Stimulated activated CD4-positive, alpha-beta T cell treated with anti-CD3 and anti-CD28 coated beads, Interleukin-4, amount 100 ng/mL, for 1 hour (primary cell): ENCODE results near the gene GMEB2.
"Not testable (repeated sequence)": the region's sequence is repeated elsewhere in the genome, so short reads cannot be mapped to it uniquely, and the experiment has no call there.

Experiments
- DNase-seq: peaks from one replicate; pipeline ENCODE4 v3.0.0-alpha.2; 2020

GMEB2 gene, protein sequence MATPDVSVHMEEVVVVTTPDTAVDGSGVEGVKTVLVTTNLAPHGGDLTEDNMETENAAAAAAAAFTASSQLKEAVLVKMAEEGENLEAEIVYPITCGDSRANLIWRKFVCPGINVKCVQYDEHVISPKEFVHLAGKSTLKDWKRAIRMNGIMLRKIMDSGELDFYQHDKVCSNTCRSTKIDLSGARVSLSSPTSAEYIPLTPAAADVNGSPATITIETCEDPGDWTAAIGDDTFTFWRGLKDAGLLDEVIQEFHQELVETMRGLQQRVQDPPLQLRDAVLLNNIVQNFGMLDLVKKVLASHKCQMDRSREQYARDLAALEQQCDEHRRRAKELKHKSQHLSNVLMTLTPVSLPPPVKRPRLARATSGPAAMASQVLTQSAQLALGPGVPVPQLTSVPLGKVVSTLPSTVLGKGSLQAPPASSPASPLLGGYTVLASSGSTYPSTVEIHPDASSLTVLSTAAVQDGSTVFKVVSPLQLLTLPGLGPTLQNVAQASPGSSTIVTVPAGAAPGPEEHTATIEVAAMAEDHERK

DNA sequence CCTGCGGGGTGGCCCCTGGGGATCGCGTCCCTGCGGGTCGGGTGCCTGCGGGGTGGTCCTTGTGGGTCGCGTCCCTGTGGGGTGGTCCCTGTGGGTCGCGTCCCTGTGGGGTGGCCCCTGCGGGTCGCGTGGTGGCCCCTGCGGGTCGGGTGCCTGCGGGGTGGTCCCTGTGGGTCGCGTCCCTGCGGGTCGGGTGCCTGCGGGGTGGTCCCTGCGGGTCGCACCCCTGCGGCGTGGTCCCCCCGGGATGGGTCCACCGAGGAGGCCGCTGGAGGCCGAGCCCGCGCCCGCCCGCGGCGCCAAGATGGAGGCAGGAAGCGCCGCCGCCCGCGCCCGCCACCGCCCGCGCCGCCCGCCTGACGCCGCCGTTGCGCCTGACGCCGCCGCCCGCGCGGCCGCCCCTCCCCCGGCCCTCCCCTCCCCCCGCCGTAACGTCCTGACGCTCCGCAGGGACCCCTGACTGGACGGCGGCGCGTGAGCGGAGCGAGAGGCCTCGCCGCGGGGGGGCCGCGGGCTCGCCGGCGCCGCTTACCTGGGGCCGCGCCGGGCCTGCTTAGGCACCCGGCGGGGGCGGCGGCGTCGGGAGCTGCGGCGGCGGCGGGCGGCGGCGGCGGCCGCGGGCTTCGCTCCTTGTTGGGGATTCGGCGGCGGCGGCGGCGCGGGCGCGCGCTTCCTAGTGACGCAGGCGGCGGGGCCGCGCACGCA is at the start of gene GMEB2:
Gene GMEB2 (minus strand): TSS at position 678 of the 705 bp plus-strand sequence. CDS start 7,704 bp downstream, outside the sequence.
- DNase-seq, result peak; percentile 78

DNA sequence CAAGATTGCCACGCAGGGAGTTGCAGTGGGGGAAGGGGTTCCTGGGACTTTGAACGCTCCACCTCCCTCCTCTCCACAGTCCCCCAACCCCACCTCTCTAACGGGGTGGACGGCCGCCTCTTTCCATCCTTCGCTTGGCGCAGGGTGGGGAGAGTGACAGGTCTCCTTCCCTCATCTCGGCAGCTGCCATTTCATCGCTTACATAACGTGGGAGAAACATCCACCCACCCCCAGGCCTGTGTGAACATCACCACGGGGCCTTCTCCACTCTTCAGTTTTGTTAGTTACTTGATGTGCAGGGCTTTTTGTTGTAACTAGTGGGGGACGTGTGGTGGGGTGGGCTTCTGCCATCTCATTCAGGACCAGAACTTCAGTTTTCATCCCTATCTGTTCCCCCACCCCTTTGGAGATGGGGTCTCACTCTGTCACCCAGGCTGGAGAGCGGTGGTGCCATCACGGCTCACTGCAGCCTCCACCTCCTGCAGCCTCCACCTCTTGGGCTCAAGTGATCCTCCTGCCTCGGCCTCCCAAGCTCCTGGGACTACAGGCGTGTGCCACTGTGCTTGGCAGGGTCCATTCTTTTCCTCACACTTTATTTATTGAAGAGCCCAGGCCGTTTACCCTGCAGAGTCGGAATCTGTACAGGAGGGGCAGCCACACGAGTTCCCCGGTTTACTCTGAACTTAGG is 48.9 kb upstream of the GMEB2 start:
- DNase-seq, result no peak

DNA sequence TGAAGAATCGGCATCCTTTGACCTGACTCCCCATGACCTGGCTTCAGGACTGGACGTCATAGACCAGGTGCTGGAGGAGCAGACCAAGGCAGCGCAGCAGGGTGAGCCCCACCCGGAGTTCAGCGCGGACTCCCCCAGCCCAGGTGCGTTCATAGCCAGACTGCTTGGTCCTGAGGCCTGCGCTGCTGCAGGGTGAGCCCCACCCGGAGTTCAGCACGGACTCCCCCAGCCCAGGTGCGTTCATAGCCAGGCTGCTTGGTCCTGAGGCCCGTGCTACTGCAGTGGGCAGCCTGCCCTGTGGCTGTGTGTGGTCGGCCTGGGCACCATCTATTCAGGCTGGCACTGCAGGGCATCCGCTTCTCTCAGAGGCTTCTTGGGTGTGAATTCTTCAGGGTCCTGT is 47.0 kb upstream of the GMEB2 start:
- no peak for DNase-seq

DNA sequence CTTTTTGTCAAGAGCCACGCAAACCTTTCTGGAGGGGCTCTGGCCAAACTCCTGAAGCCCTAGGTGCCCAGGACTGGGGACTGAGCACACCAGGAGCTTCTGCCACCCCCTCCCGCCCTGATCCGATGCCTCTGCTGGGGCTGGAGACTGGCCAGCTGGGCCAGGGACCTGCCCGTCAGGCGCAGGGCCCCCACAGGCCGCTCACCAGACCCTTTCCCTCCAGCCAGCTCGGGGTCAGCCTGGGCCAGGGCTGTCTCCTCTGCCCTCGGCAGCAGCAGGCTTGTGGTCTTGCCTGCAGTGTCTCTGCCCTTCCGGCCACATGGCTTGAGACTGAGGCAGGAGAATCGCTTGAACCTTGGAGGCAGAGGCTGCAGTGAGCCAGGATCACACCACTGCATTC is 45.8 kb upstream of the GMEB2 start:
- no peak for DNase-seq

DNA sequence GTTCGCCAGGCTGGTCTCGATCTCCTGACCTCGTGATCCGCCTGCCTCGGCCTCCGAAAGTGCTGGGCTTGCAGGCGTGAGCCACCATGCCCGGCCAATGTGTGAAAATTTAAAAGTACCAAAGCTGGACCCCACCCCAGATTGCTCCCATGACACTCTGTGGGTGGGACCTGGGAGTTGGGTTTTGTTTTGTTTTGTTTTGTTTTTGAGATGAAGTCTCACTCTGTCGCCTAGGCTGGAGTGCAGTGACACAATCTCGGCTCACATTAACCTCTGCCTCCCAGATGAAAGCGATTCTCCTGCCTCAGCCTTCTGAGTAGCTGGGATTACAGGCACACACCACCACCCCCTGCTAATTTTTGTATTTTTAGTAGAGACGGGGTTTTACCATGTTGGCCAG is 44.8 kb upstream of the GMEB2 start:
- DNase-seq, result not testable (repeated sequence)

DNA sequence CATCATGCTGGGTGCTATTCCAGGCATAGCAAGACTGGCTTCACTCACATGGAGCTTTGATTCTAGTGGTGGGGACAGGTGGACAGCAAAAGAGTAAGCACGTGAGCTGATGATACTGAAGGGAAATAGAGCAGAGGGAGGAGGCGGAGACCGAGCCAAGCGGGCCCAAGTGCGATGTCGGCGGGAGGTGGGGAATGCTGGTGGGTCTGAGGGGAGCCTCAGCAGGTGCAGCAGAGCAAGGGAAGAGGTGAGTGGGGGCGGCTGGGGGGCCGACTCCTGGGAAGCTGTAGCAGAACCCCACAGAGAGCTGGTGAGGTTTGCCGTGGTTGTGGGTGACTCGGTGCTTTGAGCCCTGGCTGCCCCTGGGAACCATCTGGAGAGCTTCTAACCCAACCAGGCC is 41.5 kb upstream of the GMEB2 start:
- no peak for DNase-seq

DNA sequence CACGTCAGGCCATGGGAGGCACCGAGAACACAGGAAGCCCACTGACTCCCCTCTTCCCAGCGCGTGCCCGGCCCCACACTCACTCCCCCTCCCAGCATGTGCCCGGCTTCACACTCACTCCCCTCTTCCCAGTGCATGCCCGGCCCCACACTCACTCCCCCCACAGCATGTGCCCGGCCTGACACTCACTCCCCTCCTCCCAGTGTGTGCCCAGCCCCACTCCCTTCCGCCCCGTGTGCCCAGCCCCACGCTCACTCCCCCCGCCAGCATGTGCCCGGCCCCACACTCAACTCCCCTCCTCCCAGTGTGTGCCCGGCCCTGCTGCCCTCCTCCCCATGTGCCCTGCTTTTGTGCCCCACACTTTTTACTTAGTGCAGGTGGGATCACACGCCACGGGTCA is 41.0 kb upstream of the GMEB2 start:
- no peak for DNase-seq

DNA sequence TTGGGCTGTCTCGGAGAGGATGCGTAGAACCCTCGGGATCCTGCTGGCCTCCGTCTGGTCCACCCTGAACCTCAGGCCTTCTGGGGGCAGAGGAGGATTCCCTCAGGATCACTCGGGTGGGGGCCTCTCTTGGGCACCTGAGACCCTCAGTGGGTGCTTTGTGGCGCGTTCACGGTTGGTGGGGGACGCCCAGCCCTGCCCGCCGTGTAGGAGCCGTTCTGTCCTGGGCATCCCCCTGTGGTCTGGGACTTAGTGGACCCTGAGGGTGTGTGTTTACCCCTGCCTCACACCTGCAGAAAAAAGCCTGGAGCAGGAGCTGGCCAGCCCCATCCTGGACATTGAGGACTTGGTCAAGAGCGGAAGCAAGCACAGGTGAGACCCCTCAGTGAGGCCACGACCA is 38.8 kb upstream of the GMEB2 start:
- DNase-seq, result no peak

DNA sequence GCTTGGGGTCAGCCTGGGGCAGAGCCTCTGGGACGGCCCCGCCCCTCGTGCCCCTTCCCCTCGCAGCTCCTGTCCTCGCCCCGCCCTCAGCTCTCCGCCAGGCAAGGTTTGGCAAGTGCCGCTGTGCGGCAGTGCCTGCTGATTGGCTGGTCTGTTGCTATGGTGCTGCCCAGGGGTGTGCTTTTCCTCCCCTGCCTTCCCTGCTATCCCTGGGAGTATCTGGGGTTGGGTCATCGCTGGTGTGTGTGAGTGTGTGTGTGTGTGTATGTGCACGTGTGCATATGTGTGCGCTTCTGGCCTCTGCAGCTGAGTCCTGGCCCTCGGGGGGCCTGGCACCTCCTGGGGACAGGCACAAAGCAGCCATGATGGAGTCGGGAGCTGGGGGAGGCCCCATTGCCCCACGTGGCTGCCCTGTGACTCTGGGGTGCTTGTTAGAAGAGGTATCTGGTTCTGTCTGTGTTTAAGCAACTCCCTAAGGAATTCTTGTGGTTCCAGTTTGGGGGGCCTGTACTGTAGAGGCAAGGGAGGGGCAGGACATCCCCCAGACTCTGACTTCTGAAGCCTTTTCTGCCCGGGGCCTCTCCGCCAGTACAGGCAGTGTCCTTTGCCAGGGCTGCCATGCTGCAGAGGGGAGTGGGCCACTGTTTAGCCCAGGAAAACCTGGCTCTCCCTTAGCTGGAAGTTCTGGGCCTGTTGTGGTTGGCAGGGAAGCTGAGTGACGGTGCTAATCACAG is 38.1 kb upstream of the GMEB2 start:
- no peak for DNase-seq

DNA sequence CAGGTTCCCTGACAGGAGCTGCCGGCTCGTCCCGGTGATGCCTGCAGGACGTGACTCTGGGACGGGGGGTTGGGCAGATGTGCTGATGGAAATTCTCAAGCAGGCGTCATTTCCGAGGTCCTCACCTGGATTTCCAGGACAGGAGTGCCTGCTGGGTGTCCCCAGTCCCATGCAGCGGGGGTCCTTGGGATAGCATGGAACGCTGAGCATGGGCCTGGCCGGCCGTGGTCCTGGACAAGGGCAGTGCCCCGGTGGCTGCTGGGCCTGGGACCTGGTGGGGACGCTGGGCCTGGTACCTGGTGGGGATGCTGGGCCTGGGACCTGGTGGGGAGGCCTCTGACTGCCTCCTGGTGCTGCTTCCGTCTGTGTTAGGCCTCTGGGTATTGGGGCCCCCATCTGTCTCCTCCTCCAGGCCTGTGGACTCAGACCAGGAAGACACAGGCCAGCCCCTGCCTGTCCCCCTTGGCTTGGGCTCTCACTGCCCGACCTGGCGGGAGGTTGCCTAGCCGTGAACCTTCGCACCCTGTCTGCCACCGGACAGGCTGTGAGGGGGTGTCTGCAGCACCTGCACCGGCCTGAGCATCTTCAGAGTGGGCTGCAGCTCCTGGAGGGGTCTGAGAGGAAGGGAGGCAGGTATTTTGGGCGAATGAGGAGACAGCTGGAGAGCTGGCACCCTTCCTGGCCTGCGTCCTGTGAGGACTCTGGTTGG is 37.4 kb upstream of the GMEB2 start:
- DNase-seq, result no peak

DNA sequence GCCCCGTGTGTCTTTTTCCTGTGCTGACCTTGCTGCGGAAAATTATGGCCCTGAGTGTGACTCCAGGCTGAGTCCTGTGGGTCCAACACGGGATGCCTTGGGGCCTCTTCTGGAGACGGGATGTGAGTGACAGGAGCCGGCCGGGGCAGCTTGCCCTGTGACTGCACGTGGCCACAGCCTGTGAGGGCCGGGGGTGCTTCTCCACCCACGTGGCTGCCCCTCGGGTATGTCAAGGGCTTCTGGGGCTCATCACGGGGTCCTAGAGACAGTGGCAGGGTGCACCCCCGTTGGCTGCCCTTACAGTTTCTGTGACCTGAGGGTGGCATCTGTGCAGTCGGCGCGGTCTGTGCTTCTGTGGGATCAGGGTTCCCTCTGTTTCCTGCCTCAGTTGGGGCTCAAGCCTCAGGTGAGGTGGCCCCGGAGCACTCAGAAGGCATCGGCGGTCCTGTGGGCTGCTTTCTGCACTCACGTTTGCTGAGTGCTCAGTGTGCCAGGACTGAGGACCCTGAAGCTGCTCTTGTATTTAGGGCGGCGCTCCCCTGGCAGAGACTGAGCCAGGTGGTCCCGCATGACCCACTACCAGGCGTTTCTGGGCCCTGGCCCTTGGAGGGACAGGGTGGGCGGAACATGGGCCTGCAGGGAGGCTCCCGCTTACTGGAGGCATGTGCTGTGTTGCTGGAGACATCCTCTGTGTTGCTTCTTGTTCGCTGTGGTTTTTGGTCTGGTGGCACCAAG is 36.6 kb upstream of the GMEB2 start:
- no peak for DNase-seq

DNA sequence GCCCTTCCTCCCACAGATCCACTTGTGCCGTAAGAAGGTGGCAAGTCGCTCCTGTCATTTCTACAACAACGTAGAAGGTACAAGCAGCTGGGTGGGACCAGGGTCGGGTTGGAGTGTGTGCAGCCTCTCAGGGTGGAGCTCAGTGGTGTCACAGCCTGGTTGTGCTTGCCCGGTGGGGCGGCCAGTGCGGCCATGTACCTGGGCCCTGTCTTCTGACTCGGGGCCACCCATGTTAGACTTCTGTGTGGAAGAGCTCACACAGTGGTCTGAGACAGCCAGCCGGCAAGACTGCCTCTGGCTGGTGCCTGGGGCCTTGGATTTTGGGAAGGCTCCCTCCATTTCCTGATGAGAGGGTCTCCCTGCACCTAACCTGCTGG is 35.9 kb upstream of the GMEB2 start:
- DNase-seq, result no peak

DNA sequence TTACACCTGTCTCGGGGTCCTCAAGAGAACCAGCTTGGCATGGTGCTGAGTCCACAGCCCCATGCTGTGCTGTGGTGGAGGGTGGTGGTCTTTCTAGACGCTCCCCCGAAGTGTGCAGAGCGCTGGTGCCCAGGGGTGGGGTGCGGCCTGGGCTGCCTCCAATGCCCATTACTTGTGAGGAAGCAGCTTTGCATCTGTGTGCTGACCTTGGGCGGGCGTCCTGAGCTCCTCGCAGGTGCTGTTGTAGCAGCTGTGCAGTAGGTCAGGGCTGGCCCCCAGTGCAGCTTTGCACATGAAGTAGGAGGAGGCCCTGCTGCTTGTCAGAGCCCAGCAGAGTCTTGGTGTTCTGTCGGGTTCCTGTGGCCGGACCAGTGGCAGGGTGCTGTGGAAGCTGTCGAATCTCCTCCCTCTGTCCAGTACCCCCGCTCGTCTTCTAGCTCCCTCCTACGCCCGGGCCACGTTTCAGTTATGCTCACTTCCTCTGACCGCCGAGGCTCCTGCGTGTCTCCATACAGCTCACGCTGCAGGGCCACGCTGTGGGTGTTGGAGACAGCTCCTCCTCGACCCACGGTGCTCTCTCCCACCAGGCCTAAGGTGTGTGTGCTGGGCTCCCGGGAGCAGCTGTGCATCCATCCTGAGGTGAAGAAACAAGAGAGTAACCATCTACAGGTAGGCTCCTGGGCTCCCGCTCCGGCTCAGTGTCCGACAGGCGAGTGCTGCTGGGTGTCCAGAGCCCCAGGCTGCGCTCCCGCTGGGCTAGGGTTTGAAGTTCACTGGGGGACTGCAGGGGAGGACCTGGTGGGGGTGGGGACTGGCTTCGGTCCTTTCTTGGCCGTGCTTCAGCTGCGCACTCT is 35.3 kb upstream of the GMEB2 start:
- DNase-seq, result no peak

DNA sequence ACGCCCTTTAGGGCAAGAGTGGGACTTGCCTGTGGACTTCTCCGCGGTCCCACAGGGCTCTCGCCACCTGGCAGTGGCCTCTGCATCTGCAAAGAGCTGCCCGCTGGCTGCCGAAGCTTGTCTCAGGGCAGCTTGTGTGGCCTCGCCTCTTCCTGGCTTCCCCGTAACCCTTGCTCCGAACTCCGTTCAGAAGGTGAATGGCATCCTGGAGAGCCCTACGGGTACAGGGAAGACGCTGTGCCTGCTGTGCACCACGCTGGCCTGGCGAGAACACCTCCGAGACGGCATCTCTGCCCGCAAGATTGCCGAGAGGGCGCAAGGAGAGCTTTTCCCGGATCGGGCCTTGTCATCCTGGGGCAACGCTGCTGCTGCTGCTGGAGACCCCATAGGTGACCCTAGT is 34.2 kb upstream of the GMEB2 start:
- no peak for DNase-seq

DNA sequence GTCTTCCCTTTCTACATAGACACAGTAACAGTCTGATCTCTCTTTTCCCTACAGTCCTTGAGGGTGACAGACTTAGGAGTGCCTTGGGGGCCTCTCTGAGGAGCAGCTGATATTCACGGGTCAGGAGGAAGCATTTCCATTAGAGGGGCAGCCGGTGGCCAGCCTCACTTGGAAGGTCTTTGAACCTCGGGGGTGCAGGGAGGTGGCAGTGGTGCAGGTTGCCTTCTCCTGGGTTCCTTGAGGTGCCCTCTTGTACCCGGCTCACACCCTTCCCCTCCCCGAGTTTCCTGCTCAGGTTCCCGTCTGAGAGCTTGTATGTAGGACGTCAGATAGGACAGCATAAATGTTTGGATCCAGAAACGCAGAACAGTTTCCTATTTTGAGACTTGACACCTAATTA is 33.7 kb upstream of the GMEB2 start:
- no peak for DNase-seq

DNA sequence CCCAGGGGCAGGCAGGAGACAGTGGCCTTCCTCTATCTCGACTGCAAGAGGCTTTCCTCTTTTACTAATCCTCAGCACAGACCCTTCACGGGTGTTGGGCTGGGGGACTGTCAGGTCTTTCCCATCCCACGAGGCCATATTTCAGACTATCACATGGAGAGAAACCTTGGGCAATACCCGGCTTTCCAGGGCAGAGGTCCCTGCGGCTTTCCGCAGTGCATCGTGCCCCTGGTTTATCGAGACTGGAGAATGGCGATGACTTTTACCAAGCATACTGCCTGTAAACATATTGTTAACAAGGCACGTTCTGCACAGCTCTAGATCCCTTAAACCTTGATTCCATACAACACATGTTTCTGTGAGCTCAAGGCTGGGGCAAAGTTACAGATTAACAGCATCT is 33.3 kb upstream of the GMEB2 start:
- not testable (repeated sequence) for DNase-seq

DNA sequence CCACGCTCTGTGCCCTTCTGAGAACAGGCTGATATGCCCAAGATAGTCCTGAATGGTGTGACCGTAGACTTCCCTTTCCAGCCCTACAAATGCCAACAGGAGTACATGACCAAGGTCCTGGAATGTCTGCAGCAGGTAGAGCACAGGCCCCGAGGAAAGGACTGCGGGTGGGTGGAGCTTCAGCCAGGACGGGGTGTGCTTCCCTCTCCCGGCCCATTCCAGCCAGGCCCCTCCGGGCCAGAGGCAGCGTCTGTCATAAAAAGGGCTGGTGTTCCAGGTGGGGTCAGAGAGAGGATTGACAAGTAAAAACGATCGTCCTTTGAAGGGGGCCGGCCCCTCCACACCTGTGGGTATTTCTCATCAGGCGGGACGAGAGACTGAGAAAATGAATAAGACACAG is 32.5 kb upstream of the GMEB2 start:
- DNase-seq, result no peak

DNA sequence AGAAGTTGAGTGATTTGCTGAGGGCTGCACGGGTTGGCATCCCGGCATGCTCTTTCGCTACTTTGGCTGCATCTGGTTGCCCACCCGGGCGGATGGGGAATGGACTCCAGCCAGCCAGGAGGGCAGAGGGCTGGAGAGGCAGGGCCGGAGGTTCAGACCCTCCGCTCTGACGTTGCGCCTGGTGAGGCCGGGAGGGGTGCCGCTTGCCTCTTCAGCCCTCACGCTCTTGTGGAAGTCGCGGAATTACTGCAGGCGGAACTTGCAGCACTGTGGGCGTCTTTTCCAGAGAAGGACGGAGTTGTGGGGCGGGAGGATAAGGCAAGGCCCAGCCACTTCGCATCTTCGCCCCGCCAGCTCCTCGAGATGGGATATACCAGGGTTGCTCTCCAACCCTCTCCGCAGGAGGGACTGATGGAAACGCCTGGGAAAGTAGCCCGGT is 31.9 kb upstream of the GMEB2 start:
- no peak for DNase-seq

DNA sequence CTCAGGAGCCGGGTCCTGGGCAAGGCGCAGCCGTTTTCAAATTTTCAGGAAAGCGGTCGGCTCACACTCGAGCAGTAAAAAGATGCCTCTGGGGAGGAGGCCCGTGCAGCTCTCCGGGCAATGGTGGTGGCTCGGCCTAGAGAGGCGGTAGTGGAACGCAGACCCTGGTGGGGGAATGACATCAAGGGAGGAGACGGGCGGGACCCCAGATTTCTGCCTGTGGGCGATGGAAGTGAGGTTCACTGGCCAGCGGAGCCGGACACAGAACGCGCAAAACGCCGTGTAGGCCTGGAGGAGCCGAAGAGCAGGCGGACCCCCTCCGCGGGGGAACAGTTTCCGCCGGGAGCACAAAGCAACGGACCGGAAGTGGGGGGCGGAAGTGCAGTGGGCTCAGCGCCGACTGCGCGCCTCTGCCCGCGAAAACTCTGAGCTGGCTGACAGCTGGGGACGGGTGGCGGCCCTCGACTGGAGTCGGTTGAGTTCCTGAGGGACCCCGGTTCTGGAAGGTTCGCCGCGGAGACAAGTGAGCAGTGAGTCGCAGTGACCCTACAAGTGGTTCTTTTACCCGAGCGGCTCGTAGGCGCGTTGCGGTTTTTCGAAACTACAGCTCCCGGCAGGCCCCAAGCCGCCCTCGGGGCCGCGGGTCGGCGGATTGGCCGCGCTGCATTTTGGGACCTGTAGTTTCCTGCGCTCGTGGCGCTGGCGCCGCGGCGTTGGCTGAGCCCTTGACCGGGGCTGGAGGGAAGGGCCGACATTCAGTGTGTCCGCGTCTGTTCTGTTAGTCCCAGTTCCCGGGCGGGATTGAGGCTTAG is 31.2 kb upstream of the GMEB2 start, which contains the start of gene RTEL1:
Gene RTEL1 (plus strand): TSS at position 376 of the 812 bp plus-strand sequence. CDS start 1,091 bp downstream, outside the sequence.
- DNase-seq, result peak; percentile 87
